GM12891 (cell line): Measurements from ENCODE around the gene NFATC4.

Source experiments
- PAX5 ChIP-seq: IDR thresholded peaks from 2 replicates; pipeline ENCODE4 v1.6.1; 2011; ENCODE audit warnings: low read length, moderate library complexity, mild to moderate bottlenecking; ENCODE audit not compliant: insufficient read depth, severe bottlenecking
- POLR2A ChIP-seq: IDR thresholded peaks from 2 replicates; pipeline ENCODE4 v1.6.1; 2011; ENCODE audit warnings: low read depth, low read length, control low read depth
- POLR2AphosphoS5 ChIP-seq: IDR thresholded peaks from 2 replicates; pipeline ENCODE4 v1.6.1; 2011; ENCODE audit warnings: low read depth, low read length, control low read depth
- POU2F2 ChIP-seq: IDR thresholded peaks from 2 replicates; pipeline ENCODE4 v1.6.1; 2011; ENCODE audit warnings: low read depth, mild to moderate bottlenecking, control low read depth, low read length, moderate library complexity
- SPI1 ChIP-seq: IDR thresholded peaks from 2 replicates; pipeline ENCODE4 v1.6.1; 2011; ENCODE audit warnings: low read depth, low read length, control low read depth
- TAF1 ChIP-seq: IDR thresholded peaks from 2 replicates; pipeline ENCODE4 v1.6.1; 2011; ENCODE audit warnings: low read depth, low read length, control low read depth

DNA sequence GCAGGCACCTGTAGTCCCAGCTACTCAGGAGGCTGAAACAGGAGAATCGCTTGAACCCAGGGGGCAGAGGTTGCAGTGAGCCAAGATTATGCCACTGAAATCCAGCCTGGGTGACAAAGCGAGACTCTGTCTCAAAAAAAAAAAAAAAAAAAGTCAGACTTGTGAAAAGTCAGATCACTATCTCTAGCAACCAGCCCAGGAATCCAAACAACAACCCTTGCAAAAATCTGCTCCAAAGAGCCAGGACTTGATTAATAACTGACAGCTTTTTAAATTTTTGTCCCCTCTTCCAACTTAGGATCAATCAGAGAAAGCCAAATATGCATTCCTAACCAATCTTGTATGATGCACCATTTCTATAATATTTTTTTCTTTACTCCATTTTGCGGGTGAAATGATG lies 7.7 kb upstream of the NFATC4 start:
- no peak for TF ChIP-seq POLR2AphosphoS5
- TF ChIP-seq POLR2A, result no peak
- no peak for TF ChIP-seq TAF1
- no peak for TF ChIP-seq PAX5
- TF ChIP-seq POU2F2, result no peak
- no peak for TF ChIP-seq SPI1
